Occipital lobe (tissue), 2 donors: ENCODE results near the gene ASAP2. TPM values are rescaled to one million over a fixed set of nuclear protein-coding genes. Genes with fewer than 3 reads are reported as not detected.

ENCODE experiments used
- DNase-seq: peaks from one replicate; lab custom pipeline; 2025; lab: John Stamatoyannopoulos, UW
- total RNA-seq: library from RNA; depleted of rRNA; stranded (reverse); fragments of >200 nt; gene quantifications from one replicate; pipeline ENCODE4 v1.2.3, GENCODE V29; 2014

Gene ASAP2
- total RNA-seq, 1 donor from 2014 or later, result 31.0 TPM

DNA sequence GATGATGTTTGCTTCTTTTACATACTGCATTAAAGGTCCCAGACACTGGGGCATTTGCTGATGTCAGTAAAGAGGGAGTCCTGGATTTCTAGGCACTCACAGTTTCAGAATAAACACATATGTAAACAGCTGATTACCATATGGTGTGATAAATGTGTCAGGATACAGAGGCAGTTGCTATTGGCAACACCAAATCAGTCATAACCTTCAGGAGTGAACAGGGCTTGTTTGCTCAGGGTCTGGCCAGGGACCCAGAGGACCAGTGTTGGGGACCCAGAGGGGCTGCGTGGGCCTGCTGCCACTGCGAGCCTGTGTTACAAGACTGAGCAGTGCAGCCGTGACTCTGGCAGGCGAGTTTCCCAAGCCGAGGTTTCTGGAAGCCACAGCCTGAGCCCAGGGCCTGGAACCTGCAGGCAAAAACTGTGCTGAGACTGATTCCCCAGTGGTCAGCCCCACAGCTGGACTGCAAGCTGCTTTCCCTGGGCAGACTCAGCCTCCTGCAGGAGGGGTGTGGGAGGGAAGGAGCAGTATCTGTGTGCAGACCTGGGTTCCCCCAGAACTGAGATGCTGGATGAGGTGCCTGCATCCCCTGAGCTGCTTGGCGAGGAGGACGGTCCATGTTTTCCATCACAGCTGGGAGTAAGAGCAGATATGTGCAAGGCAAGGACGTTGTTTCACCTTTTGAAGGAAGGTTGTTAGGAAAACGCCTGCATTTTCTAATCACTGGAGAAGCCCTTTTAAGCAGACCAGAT lies 23.6 kb downstream of the ASAP2 start:
- DNase-seq, result no peak

DNA sequence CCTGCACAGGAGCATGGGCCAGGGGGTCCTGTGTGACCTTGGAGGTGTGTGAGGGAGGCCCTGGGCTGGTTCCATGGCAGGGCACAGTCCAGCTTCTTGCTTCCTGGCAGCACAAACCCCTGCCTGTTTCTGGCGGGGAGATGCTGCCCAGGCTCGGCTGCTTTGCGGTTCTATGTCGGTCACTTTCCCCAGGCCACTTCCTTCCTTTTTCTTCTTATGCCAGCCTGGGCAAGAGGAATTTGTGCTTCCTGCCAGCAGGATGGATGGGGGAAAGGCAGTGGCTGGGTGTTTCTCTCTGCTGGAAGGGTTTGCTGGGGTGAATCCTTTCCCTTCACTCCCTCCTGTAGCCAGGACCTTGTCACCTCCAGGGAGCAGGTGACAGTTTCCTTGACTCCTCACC lies 24.3 kb downstream of the ASAP2 start:
- DNase-seq, result no peak

DNA sequence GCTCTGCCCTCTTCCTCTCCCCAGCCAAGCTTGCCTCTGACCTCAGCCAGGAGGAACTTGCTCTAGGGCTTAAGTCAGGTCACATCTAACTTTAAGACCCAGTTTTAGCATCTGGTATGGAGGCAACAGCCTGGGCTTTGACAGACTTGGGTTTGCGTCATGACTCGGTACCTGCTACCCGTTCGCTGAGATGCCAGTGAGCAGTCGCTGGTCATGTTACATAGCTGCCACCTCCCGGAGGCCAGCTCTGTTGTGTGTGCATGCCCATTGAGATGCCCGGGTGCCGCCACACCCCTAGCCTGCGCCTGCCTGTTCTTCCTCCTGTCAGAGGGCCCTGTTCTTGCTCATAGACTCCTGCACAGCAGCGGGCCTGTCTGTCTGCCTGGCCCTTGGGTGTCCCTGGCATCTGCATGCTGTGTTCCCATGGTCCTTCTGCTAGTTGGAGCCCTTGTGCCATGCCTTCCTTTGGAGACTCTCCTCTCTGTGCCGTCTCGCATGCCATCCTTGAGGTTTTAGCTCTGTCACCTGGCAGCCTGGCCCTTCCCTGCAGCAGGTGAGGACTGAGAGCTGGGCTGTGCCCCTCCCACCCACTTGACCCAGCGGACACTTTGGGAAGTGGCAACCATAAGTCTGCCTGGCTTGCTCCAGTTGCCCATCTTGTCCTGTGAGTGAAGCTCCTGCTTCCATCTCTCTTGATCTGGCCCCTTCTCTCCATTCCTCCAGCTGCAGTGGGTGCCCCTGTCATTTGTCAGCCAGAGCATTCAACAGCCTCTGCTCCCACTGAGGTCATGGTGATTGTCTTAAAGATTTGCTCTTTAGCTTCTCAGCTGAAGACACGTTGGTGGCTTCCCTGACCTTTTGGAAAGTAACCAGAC lies 24.9 kb downstream of the ASAP2 start:
- no peak for DNase-seq

DNA sequence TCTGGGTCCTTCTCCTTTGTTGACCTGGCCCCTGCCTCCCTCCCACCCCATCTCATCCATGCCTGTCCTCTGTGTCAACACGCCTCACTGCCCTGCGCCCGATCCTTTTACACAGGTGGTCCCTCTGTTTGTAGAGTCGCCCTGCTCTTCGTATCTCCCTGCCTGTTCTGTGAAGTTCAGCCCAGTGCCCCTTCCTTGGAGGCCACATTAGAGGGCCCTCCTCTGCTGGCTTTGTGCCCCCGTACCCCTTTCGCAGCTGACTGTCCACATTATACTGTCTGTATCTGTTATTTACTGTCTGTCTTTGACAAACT lies 25.5 kb downstream of the ASAP2 start:
- no peak for DNase-seq

DNA sequence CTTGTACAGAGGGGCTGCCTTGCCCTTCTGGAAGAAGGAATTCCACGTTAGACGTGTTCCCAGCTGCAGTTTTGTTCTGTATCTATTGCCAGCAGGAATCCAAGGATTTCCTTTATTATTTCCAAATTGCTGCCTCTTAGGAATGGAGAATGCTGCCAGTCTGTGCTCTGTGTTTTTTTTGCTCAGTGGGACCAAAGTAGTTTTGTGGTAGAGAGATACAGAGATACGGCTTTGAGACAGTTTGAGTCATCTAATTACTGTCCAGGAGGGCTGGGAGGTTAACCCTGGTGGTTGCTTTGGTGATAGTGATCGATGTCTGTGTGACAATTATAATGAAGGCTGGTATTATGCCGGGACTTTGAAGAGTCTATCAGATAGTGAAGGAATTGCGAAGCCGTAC lies 26.3 kb downstream of the ASAP2 start:
- no peak for DNase-seq

DNA sequence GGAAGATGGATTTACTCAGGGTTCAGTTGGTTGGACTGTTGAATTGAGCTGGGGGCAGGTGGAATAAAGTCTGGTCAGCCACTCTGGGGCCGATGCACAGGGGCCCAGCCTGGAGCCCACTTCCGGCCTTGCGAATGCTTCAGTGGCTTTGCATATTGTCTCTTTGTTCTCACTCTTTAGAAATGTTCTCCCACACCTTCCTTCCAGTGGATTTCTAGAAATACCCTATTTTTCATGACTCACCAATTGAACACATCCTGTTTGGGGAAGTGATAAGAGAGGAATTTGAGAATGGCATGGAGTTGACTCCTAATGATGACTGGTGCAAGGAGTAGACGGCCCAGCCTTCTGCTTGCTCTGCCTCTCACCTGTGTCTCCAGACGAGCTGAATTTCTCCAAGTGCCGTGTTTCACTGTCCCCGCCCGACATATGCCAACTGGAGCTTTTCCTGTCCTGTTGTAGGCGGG lies 28.1 kb downstream of the ASAP2 start:
- peak; percentile 35 for DNase-seq

DNA sequence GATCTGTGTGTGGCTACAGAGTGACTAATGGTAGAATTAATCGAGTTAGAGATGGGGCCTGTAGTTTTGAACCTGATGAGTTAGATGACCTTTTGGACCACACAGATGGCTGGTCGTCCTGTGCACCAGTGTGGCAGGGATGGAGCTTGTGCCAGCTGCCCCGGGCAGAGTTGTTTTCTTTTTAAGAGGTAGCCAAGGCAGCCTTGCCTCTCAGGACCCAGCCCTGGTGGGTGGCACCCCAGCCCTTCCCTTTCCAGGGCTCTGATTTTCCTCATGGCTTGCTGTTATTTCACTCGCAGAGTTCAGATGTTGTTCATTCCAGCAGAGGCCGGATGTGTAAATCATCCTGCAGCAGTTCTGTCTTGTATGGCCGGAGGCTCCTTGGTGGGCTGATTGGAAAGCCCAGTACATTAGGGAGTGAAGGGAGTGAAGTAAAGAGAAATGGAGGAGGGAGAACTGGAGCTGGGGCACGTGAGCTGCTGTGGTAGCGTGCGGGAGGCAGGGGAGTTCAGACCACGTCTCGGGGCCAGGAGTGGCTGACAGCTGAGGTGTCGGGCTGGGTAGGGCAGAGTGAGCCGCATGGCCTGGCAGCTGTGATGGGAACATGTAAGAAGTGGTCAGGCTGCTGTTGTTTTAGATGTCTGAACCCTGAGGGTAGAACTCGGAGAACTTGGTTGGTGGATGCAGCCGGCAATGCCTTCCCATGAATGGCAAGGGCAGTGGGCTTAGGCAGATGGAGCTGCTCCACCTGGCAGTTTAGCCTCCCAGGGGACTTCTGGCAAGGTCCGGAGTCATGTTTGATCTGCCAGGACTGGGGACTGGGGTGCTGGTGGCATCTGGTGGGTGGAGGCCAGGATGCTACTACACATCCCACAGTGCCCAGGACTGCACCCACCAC lies 28.8 kb downstream of the ASAP2 start:
- no peak for DNase-seq

DNA sequence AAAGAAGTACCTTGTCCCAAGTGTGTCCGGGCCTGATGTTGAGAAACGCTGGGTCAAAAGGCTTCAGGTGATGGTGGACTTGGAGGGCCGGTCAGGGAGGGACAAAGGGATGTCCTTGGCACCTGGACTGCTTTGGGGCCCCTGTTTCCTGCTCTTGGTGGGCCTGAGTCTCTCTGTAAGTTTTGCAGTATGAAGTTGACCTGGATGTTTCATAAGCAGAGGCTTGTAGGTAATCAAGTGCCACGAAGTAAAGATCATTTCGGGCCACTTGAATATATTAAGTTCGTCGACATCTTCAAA lies 29.4 kb downstream of the ASAP2 start:
- DNase-seq, result no peak

DNA sequence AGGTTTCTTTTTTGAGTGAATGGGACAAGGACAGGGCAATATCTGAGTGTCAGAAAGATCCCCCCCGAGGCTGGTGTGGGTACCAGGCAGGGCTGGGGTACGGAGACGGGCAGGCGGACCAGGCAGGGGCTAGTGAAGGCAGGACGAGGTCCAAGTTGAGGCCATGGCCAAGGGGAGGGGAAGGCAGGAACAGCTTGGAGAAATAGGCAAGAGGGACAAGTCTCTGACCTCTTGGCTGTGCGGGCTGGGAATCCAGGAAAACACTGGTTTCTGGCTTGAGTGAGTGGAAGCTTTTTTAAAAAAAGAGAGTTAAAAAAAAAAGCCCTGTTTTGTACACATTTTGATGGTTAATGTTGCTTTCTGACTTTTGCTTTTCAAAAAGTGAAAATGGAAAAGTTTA lies 30.3 kb downstream of the ASAP2 start:
- no peak for DNase-seq

DNA sequence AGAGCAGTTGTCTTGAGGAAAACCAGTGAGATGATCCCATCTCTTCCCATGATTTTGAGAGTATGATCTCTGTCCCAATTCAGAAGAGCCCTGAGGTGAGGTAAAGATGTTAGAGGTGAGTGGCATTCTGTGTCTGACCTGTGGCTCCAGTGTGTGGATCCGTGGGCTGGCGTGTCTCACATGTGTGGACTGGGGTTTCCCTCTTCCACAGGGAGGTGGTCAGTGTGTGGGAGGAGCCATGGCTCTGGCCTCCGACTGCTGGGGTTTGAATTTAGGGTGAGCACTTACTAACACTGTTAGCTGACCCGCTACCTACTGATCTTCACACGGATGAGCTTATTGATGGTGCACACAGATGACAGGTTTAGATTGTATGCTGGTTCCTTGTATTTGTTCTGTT lies 31.2 kb downstream of the ASAP2 start:
- no peak for DNase-seq

DNA sequence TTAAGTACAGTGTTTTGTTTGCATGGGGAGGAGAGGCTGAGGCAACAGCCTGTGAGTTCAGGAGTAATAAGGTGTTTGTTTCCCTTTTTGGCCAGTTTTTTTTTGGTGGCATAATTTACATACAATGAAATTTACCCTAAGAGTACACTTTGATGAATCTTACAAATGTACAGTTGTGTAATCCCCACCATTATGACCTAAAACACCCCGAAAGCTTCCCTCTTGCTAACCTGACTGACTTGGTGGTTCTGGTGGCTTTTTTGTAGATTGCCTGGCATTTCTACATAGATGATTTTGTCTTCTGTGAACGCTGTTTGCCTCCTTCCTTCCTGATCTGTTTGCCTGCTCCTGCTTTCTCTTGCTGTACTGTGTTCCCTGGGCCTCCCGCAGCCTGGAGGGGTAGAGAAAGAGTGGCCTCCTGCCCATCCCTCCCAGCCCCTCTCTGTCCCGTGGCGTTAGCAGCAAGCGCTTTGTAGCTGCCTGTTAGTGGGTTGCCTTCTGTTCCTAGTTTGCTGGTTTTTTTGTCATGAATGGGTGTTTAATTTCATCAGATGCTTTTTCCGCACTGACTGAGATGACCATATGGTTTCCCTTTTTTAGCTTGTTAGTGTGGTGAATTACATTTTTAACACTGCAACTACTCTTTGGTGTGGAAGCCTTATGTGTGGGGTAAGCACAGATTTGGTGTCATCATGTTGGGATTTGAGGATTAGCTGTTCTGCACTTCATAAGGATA lies 32.1 kb downstream of the ASAP2 start:
- DNase-seq, result no peak

DNA sequence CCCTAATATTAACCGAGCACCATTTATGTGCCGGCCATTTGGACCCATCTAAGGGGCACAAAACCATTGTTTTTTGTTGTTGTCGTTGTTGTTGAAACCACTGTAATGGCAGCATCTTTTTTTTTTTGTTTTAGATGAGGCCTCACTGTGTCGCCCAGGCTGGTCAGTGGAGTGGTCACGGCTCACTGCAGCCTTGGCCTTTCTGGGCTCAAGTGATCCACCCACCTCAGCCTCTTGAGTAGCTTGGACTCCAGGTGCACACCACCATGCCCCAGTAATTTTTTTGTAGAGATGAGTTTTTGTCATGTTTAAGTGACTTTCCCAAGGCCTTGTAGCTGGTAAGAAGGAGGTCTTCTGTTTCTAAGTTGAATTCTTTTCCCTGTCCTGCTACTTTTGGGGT lies 33.0 kb downstream of the ASAP2 start:
- DNase-seq, result no peak

DNA sequence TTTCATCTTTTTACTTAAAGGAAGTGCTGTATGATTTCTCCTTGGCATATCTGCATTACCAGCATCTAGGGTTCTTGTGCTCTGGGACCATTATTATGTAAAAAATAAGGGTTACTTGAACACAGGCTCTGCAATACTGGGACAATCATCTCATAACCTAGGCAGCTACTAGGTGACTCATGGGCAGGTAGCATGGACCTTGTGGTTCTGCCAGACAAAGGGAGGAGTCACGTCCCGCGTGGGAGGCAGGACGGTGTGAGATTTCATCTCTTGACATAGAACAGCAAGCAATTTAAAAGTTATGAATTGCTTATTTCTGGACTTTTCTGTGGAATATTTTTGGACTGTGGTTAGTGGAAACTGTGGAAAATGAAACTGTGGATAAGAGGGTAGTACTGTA lies 34.1 kb downstream of the ASAP2 start:
- DNase-seq, result no peak

DNA sequence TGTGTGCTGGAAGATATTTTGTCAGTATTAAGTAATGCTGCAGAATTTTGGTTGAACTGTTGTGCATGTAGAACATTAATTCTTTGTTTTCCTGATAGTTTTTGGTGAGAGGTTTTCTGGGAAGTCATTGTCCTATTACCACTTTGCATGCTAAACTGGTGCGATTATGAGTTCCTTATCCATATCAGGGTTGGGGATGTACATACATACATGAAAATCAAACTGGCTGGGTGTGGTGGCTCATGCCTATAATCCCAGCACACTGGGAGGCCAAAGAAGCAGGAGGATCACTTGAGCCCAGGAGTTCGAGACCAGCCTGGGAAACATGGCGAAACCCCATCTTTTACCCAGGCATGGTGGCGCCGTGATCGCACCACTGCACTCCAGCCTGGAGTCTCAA lies 34.6 kb downstream of the ASAP2 start:
- no peak for DNase-seq

DNA sequence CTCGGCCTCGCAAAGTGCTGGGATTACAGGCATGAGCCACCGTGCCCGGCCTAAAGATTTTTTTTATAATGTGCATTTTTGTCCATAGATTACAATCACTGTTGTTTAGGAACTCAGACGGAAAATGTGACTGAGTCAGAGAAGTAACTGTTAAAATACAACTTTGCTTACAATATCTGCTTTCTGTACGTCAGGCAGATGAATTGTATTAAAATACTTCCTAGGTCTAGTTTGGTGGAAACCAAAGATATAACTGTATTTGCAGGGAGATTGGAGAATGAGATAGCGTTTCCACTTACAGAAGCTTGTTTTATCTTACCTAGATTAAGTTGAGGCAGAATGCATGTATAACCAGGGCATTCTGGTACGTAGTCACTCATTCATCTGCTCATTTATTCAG lies 36.7 kb downstream of the ASAP2 start:
- DNase-seq, result no peak

DNA sequence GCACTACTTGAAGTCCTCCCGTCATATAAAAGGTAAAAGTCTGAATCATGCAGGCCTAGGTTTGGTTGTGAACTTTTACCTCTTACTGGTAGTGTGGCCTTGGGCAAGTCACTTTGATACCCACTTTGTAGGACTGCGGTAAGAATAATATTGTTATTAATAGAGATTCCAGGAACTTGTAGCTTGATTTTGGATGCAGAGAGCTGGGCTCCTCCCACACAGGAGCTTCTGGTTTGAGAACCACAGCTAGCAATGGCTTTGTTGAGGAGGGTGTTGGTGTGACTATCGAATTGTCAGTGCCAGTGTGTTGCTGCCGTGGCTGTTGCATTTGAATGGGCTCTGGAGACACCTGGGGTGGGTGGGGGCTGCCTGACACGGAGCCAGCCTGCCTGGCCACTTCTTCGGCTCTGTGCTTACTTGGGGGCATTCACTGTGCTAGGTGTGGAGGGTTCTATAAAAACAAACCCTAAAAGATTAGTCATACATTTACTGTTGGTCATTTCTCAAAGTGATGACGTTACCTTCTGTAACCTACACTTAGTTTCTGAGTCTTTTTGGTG lies 38.5 kb downstream of the ASAP2 start:
- no peak for DNase-seq

DNA sequence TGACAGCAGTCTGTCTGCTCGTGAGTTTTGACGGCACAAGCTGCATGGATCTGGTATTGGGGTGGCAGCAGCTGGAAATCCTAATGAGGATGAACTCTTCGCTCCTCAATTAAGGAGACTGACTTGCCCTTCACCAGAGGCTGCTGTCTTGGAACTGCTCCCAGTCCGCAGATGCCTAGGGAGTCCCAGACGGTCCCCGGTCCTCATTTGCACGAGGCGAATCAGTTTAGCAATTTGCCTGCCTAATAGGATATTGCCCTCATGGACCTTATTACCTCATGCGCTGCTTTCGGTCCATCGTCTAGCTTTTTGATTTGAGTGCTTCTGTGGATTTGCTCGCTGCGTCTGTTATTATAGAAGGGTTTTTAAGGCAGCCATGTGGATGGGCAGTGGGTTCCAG lies 40.6 kb downstream of the ASAP2 start:
- DNase-seq, result no peak

DNA sequence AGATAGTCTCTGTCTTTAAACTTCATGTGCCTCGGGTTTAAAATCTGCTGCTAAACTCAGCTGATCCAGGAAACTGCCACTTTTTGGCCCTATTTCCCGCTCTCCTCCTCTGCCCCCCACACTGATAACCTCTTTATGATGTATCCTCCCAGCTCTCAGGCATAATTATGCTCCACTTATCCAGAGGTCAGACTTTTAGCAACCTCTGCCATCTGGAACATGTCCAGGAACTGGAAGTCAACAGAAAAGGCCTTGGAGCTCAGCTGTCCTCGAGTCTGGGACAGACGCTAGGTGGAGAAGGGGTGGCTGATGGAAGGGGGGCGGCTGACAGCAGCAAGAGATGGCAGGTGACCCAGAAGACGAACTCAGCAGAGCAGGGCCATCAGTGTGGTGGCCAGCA lies 41.2 kb downstream of the ASAP2 start:
- DNase-seq, result no peak

DNA sequence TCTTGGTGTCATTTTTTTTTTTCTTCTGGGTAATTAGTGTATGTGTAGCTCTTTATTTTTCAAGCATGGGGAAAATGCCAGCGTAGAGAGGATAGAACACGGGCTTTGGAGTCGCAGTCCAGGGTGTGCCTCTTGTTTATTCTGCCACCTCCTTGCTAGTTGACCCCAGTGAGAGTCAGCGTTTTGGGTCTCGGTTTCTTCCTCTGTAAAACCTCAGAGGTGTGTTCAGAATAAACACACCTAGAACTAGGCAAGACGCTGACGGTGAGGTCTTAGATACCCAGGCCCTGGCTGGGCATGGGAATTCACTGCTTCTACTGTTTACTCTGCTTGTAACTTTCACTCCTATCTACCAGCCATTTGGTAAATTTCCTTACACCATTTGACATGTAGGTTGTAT lies 41.8 kb downstream of the ASAP2 start:
- DNase-seq, result no peak

DNA sequence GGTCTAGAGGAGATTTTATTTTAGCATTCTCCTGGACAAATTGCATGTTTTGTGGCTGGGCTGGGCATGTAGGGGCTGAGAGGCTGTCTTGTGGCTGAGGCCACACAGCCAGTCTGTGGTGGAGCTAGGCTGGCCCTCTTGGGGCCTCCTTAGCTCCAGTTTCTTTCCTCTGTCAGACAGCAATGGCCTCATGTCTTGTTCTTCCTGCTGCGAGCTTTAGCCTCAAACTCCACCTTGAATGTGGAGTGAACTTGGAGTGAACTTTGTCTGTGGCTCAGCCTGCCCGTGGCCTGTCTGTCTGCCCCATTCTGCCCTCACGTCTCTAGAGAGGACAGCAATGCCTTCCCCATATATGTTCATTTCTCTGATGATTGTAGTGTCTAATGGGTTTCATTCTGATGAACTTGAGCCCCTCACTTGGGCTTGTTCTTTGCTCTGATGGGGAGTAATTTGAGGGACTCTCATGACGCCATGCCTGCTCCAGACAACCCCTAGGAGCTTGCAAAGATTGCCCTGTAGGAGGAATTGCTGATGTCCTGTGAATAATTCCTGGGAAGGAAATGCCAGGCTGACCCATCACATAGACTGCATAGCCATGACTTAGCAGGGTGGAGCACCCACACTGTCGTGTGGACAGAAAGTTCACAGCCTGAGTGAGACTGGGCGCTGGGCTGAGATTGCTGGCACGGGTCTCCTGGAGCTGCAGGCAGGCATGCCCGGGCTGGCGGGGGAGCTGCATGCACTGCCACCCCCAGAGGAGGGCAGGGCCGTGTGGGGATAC lies 42.6 kb downstream of the ASAP2 start:
- DNase-seq, result no peak
